Sigmoid colon (tissue), 4 donors: Measurements from ENCODE around the gene FOXD4.
"Not testable (repeated sequence)": the region's sequence is repeated elsewhere in the genome, so short reads cannot be mapped to it uniquely, and the experiment has no call there.

Experiments
- CTCF ChIP-seq, 4 experiments: fragments of 450-650 bp in 3 of 4; fragments of 200-600 bp in 1 of 4; IDR thresholded peaks; one replicate each; pipeline ENCODE4 v1.5.1; 2016 to 2019; ENCODE audit warnings: antibody characterized with exemption in 4 of 4, mild to moderate bottlenecking in 3 of 4, moderate library complexity in 2 of 4
- EP300 ChIP-seq, 4 donors: sonication (generic); formaldehyde crosslinking; IDR thresholded peaks; one replicate each; pipeline ENCODE4 v1.6.1; 2017; ENCODE audit warnings: antibody characterized with exemption in 4 of 4
- POLR2A ChIP-seq, 2 donors: fragments of 450-650 bp; IDR thresholded peaks; one replicate each; pipeline ENCODE4 v1.6.1; 2016; ENCODE audit warnings: antibody characterized with exemption in 2 of 2, mild to moderate bottlenecking in 2 of 2, moderate library complexity in 2 of 2

DNA sequence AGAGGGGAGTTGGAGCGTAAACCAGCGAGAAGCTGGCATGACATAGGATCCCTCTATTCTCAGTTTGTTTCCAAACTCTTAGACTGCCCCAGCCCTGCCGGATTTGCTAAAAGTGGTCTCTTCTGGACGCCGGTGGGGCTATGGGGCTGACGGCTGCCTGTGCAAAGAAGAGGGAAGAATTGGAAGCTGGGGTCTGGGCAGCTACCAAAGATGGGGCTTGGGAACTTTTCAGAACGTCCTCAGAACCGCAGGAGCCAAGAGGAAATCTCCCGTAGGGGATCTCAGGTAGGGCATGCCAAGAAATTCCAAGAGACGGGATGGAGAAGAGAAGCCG, 3.1 kb downstream of the FOXD4 start:
- TF ChIP-seq CTCF, POLR2A, EP300 (IDR thresholded peaks at IDR 0.05): not testable (repeated sequence)
